BLaER1 treated with 17β-estradiol and CSF1 and Interleukin-3, amounts not matched to agents 10 nM and 100 nM (cell line): ENCODE data around the gene BLTP1.
"Not testable (repeated sequence)": the region's sequence is repeated elsewhere in the genome, so short reads cannot be mapped to it uniquely, and the experiment has no call there.

Experiments used
- H3K27ac ChIP-seq, 11 experiments: shearing (Covaris generic); formaldehyde crosslinking; 2 replicates each; pipeline ENCODE4 v1.8.1; 2022
- H3K27me3 ChIP-seq, 11 experiments: shearing (Covaris generic); formaldehyde crosslinking; 2 replicates each; pipeline ENCODE4 v1.8.1; 2022
- H3K36me3 ChIP-seq, 11 experiments: shearing (Covaris generic); formaldehyde crosslinking; 2 replicates each; pipeline ENCODE4 v1.8.1; 2022
- H3K4me1 ChIP-seq, 10 experiments: shearing (Covaris generic); formaldehyde crosslinking; 2 replicates each; pipeline ENCODE4 v1.8.1; 2022
- H3K4me2 ChIP-seq, 11 experiments: shearing (Covaris generic); formaldehyde crosslinking; 2 replicates each; pipeline ENCODE4 v1.8.1; 2022
- H3K4me3 ChIP-seq, 10 experiments: shearing (Covaris generic); formaldehyde crosslinking; 2 replicates each; pipeline ENCODE4 v1.8.1; 2022
- H3K9ac ChIP-seq, 11 experiments: shearing (Covaris generic); formaldehyde crosslinking; 2 replicates each; pipeline ENCODE4 v1.8.1; 2022
- H3K9me3 ChIP-seq, 11 experiments: shearing (Covaris generic); formaldehyde crosslinking; replicated peaks in 1 of 11; 2 replicates each; pipeline ENCODE4 v1.8.1; 2022
- H4K20me1 ChIP-seq, 11 experiments: shearing (Covaris generic); formaldehyde crosslinking; 2 replicates each; pipeline ENCODE4 v1.8.1; 2022
- Cebpa-rat ChIP-seq, 11 experiments: shearing (Covaris generic); IDR thresholded peaks; 2 replicates each; pipeline ENCODE4 v1.8.1; 2022

BLTP1 gene

GRCh38 chr4:122151982-122152710 is at the start of gene BLTP1:
Gene BLTP1 (plus strand): TSS chr4:122152331. CDS start chr4:122170648, 18,317 bp downstream.
- Histone ChIP-seq H3K36me3 (peaks cover 11 to 32% (median 22%) of the 10 kb centered on the region in 11 experiments), H4K20me1 (peaks cover 0 to 12% (median under 1%) of the 10 kb centered on the region in 11 experiments; a peak in 8 of 22 replicates), H3K27ac (peak within 1 kb of the TSS; percentile 68 to 88 (median 82)), H3K27me3 (no peaks in the 10 kb centered on the region), H3K9ac (peak within 1 kb of the TSS; percentile 82 to 93 (median 89)), H3K9me3 (peaks cover 0 to 1% (median 0%) of the 10 kb centered on the region in 11 experiments; a peak in 2 of 22 replicates), H3K4me1 (peaks cover 17 to 41% (median 22%) of the 10 kb centered on the region in 10 experiments; a peak in 19 of 20 replicates), H3K4me2 (peak within 1 kb of the TSS; percentile 76 to 93 (median 85)), H3K4me3 (peak within 1 kb of the TSS; percentile 81 to 97 (median 92))
- no peak for TF ChIP-seq Cebpa-rat (IDR thresholded peaks at IDR 0.05)

GRCh38 chr4:122104184-122104583 is 47.9 kb upstream of the BLTP1 start:
- Histone ChIP-seq H3K36me3 (no peaks in the 10 kb centered on the region), H4K20me1 (no peaks in the 10 kb centered on the region)
- TF ChIP-seq Cebpa-rat (IDR thresholded peaks at IDR 0.05), result no peak

GRCh38 chr4:122107680-122108079 is 44.5 kb upstream of the BLTP1 start:
- no peaks in the 10 kb centered on the region for H3K36me3 ChIP-seq
- no peaks in the 10 kb centered on the region for H3K9me3 ChIP-seq
- TF ChIP-seq Cebpa-rat (IDR thresholded peaks at IDR 0.05), result no peak
- H3K4me3 ChIP-seq, result no peak overlapping the region
- no peak overlapping the region for H3K9ac ChIP-seq
- no peaks in the 10 kb centered on the region for H3K27me3 ChIP-seq
- no peaks in the 10 kb centered on the region for H4K20me1 ChIP-seq
- peaks cover 0 to 7% (median 0%) of the 10 kb centered on the region in 10 experiments; a peak in 1 of 20 replicates for H3K4me1 ChIP-seq
- H3K4me2 ChIP-seq, result peak overlapping the region in 2 of 11 experiments; percentile 9 to 18; a peak in 1 of 22 replicates
- H3K27ac ChIP-seq, result no peak overlapping the region

More at GRCh38 chr4:122104184-122104583, 47.9 kb upstream of the BLTP1 start:
- Histone ChIP-seq H3K9ac (no peak overlapping the region), H3K9me3 (no peaks in the 10 kb centered on the region), H3K4me3 (no peak overlapping the region), H3K27me3 (no peaks in the 10 kb centered on the region), H3K4me2 (no peak overlapping the region), H3K27ac (no peak overlapping the region), H3K4me1 (peaks cover 0 to 7% (median 0%) of the 10 kb centered on the region in 10 experiments; a peak in 1 of 20 replicates)

GRCh38 chr4:122110304-122110703 is 41.8 kb upstream of the BLTP1 start:
- H4K20me1 ChIP-seq, H3K27me3 ChIP-seq, H3K36me3 ChIP-seq, H3K9me3 ChIP-seq, H3K4me1 ChIP-seq, H3K4me2 ChIP-seq, H3K9ac ChIP-seq, H3K4me3 ChIP-seq, H3K27ac ChIP-seq: not testable (repeated sequence)

- TF ChIP-seq Cebpa-rat (IDR thresholded peaks at IDR 0.05), result no peak
- Histone ChIP-seq H3K9me3 (peaks cover 0 to 34% (median 3%) of the 10 kb centered on the region in 11 experiments; a peak in 12 of 22 replicates), H4K20me1 (no peaks in the 10 kb centered on the region), H3K9ac (no peak overlapping the region), H3K4me1 (peaks cover 0 to 38% (median 5%) of the 10 kb centered on the region in 10 experiments; a peak in 9 of 20 replicates), H3K36me3 (no peaks in the 10 kb centered on the region), H3K4me3 (no peak overlapping the region), H3K27ac (peak overlapping the region in 2 of 11 experiments; percentile 58; a peak in 4 of 22 replicates), H3K27me3 (no peaks in the 10 kb centered on the region), H3K4me2 (peak overlapping the region in 5 of 11 experiments; percentile 12 to 80 (median 71); a peak in 9 of 22 replicates)
These were observed 34.4 kb upstream of the BLTP1 start for GRCh38 chr4:122117743-122118142.

- no peak for TF ChIP-seq Cebpa-rat (IDR thresholded peaks at IDR 0.05)
- H3K4me3 ChIP-seq, result no peak overlapping the region
- no peaks in the 10 kb centered on the region for H3K36me3 ChIP-seq
- peak overlapping the region in 5 of 11 experiments; percentile 12 to 80 (median 71); a peak in 9 of 22 replicates for H3K4me2 ChIP-seq
- H3K9ac ChIP-seq, result no peak overlapping the region
- H3K4me1 ChIP-seq, result peaks cover 0 to 38% (median 5%) of the 10 kb centered on the region in 10 experiments; a peak in 9 of 20 replicates
- H3K27ac ChIP-seq, result peak overlapping the region in 2 of 11 experiments; percentile 58; a peak in 4 of 22 replicates
- no peaks in the 10 kb centered on the region for H3K27me3 ChIP-seq
- H4K20me1 ChIP-seq, result no peaks in the 10 kb centered on the region
- peaks cover 0 to 39% (median 8%) of the 10 kb centered on the region in 11 experiments; a peak in 15 of 22 replicates for H3K9me3 ChIP-seq
These were observed 33.9 kb upstream of the BLTP1 start for GRCh38 chr4:122118243-122118642.

- peaks cover 0 to 48% (median 8%) of the 10 kb centered on the region in 11 experiments; a peak in 15 of 22 replicates for H3K9me3 ChIP-seq
- H3K4me3 ChIP-seq, result no peak overlapping the region
- no peak for TF ChIP-seq Cebpa-rat (IDR thresholded peaks at IDR 0.05)
These were observed 32.4 kb upstream of the BLTP1 start for GRCh38 chr4:122119739-122120138.

GRCh38 chr4:122121593-122121992 is 30.5 kb upstream of the BLTP1 start:
- TF ChIP-seq Cebpa-rat (IDR thresholded peaks at IDR 0.05), result no peak
- peaks cover 0 to 48% (median 8%) of the 10 kb centered on the region in 11 experiments; a peak in 15 of 22 replicates for H3K9me3 ChIP-seq
- no peak overlapping the region for H3K4me3 ChIP-seq
- peaks cover 0 to 35% (median 5%) of the 10 kb centered on the region in 10 experiments; a peak in 9 of 20 replicates for H3K4me1 ChIP-seq
- H3K36me3 ChIP-seq, result no peaks in the 10 kb centered on the region
- H3K27me3 ChIP-seq, result no peaks in the 10 kb centered on the region
- H3K27ac ChIP-seq, result no peak overlapping the region
- H3K4me2 ChIP-seq, result no peak overlapping the region
- no peaks in the 10 kb centered on the region for H4K20me1 ChIP-seq
- no peak overlapping the region for H3K9ac ChIP-seq

More at GRCh38 chr4:122119739-122120138, 32.4 kb upstream of the BLTP1 start:
- Histone ChIP-seq H3K27me3 (no peaks in the 10 kb centered on the region), H3K27ac (no peak overlapping the region), H3K36me3 (no peaks in the 10 kb centered on the region), H3K9ac (no peak overlapping the region), H3K4me1 (peaks cover 0 to 38% (median 5%) of the 10 kb centered on the region in 10 experiments; a peak in 9 of 20 replicates), H4K20me1 (no peaks in the 10 kb centered on the region), H3K4me2 (no peak overlapping the region)

- no peaks in the 10 kb centered on the region for H4K20me1 ChIP-seq
- no peak overlapping the region for H3K4me3 ChIP-seq
- H3K4me1 ChIP-seq, result peaks cover 0 to 30% (median 5%) of the 10 kb centered on the region in 10 experiments; a peak in 9 of 20 replicates
- H3K4me2 ChIP-seq, result no peak overlapping the region
- H3K27me3 ChIP-seq, result no peaks in the 10 kb centered on the region
- peaks cover 0 to 48% (median 8%) of the 10 kb centered on the region in 11 experiments; a peak in 15 of 22 replicates for H3K9me3 ChIP-seq
- H3K27ac ChIP-seq, result no peak overlapping the region
- no peak overlapping the region for H3K9ac ChIP-seq
- no peaks in the 10 kb centered on the region for H3K36me3 ChIP-seq
- TF ChIP-seq Cebpa-rat (IDR thresholded peaks at IDR 0.05), result no peak
These were observed 30.0 kb upstream of the BLTP1 start for GRCh38 chr4:122122083-122122482.
